ENCODE results near the gene NALF2.

The NALF2 gene

DNA sequence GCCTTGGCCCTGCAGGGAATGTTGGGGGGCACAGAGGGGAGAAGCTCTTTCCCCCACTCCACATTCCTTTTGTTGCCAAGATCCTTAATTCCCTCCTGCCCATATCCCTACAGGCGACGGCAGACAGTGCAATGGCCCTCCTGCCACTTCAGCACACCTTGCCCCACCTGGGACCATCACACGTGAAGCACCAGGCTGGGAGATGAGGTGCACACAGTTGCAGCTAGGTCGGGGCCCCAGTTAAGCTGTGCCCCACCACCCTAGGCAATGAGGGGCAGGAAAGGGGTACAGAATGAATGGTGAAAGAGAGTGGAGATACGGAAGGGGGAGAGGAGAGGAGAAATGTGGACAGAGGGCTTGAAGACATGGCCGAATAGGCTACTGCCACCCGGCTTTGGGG, 26.2 kb downstream of the NALF2 start:
- no peak for DNase-seq (ENCODE audit: low read depth)

DNA sequence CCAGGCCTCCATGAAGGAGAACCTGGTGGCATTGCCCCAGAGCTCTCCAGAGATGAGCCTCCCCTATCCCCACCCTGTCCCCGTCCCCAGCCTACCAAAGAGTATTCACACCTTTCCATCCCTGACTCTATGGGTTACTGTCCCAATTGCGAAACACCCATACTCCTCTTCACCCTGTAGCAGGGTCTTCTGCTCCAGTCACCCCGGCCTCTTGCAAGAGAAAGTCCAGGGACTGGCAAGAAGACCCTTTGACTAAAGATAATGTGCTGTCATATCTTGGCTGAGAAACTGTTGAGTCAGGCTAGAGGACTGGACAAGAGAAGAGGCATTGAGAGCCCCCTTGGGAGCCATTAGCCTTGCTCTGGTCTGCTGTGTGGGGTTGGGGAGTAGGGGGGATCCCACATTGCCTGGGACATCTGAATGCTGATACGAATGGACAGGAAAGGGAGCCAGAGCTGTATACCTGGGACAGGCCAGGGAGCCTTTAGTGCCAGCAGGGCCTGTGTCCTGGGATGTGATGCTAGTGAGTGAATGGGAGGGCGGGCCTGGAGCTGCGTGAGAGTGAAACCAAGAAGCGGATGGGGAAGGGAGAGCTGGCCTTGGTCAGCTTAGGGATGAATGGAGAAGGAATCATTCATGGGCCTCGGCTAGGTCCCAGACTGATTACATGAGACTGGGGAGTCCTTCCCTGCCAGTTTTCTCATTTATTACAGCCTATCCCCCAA, 27.1 kb downstream of the NALF2 start:
- no peak for DNase-seq (ENCODE audit: low read depth)

GRCh38 chrX:69535661-69536060, 31.5 kb downstream of the NALF2 start:
- no peak for DNase-seq (ENCODE audit: low read depth)

GRCh38 chrX:69538321-69538876, 34.3 kb downstream of the NALF2 start:
- DNase-seq (ENCODE audit: low read depth): no peak

- DNase-seq (ENCODE audit: low read depth): no peak
These were observed 35.3 kb downstream of the NALF2 start for GRCh38 chrX:69539437-69539836.

DNA sequence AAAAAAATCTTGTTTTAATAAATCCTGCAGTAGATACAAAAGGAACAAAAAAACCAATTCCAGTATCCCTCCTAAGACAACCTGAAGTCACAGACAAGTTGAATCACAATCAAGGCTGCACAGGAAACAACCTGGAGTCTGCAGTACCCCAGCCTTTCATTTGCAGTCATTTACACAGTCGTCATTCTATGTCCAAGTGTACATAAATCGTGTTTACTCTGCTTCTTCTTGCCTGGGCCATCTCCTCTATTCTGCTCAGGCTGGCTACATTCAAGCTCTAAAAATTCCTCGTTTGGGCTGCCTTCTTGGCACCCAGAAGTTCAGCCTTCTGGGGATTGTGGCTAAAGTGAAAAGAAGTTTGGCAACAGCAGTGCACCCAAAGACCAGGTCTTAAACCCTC, 37.8 kb downstream of the NALF2 start:
- no peak for DNase-seq (ENCODE audit: low read depth)

DNA sequence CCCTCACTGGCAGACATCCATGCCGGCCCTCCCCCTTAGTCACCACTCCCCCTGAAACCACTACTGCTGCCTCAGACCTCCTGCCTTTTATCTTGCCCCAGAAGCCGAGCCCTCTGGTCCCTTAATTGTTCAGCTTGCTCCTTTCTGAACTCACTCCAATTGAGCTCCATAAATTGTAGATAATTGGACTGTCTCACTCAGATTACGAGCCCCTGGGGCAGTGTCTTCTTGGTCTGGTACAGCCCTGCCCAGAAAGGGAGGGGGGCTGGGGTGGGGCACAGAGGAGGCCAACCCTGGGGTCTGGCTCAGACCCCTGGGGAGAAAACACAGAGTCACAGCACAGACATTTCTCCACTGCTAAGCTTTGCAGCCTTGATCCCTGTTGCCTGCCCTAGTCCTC, 39.4 kb downstream of the NALF2 start:
- DNase-seq (ENCODE audit: low read depth): no peak

- DNase-seq (ENCODE audit: low read depth): no peak
These were observed 42.3 kb downstream of the NALF2 start for GRCh38 chrX:69546417-69546816.

DNA sequence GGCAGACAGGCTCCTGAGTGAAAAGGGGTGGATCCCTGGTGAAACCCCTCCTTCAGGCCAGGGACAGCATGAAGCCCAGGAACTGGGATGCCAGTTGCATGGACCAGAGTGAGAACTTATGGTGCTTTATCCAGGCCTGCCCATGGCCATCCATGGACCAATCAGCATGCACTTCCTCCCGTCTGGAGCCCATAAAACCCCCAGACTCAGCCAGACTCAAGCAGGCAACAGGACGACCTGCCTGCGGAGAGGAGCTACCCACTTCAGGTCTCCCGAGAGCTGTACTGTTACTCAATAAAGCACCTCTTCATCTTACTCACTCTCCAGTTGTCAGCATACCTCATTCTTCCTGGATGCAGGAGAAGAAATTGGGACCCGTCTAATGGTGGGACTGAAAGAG, 42.9 kb downstream of the NALF2 start:
- no peak for DNase-seq (ENCODE audit: low read depth)

DNA sequence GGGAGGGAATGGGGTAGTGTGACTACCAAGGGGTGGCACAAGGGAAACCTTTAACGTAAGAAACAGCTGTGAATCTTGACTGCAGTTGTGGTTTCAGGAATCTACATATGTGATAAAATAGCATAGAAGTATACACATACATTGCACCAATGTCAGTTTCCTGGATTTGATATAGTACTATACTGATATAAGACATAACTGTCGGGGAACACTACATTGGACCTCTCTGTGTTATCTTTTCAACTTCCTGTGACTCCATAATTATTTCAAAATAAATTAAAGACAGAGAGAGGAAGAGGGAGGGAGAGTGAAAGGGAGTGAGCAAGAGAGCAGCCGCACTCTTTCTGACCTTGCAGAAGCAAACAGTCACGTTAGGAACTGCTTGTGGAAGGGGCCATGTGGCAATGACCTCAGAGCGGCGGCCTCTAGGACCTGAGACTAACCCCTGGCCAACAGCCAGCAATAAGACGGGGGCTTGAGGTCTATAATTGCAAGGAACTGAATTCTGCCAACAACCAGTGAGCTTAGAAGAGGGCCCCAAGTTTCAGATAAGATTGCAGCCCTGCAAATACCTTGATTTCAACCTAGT, 47.4 kb downstream of the NALF2 start:
- DNase-seq (ENCODE audit: low read depth): no peak

DNA sequence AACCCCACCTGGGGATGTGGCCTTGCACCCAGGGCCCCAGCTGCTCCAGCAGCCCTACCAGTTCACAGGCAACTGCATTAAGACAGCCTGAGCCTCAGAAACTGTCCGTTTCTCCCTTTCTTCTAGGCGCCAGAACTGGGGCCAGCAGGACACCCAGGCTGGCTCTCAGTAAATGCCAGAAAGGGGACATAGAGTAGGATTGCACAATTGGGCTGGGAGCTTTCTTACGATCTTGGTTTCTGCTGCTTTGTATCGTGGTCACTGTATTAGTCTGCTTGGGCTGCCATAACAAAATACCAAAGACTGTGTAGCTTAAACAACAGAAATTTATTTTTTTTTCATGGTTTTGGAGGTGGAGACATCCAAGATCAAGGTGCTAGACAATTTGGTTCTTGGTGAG, 48.4 kb downstream of the NALF2 start:
- no peak for DNase-seq (ENCODE audit: low read depth)

All from HS-5 (cell line).